ES-I3 (cell line): ENCODE measurements around the gene RNU11.
"Not testable (repeated sequence)": the region's sequence is repeated elsewhere in the genome, so short reads cannot be mapped to it uniquely, and the experiment has no call there.

ENCODE experiments used
- H3K36me3 ChIP-seq: 2 replicates; pipeline ENCODE4 v1.6.1; 2013; ENCODE audit warnings: mild to moderate bottlenecking, low read length, control low read depth, moderate library complexity; ENCODE audit not compliant: insufficient read depth
- H3K4me1 ChIP-seq: 2 replicates; pipeline ENCODE4 v1.6.1; 2013; ENCODE audit warnings: mild to moderate bottlenecking, control low read depth, low read length; ENCODE audit not compliant: insufficient read depth
- H3K9ac ChIP-seq: 2 replicates; pipeline ENCODE4 v1.6.1; 2013; ENCODE audit warnings: low read depth, mild to moderate bottlenecking, low read length, moderate library complexity
- H3K9me3 ChIP-seq: 2 replicates; pipeline ENCODE4 v1.6.1; 2013; ENCODE audit warnings: mild to moderate bottlenecking, low read length, moderate library complexity; ENCODE audit not compliant: control insufficient read depth, insufficient read depth

Gene RNU11

DNA sequence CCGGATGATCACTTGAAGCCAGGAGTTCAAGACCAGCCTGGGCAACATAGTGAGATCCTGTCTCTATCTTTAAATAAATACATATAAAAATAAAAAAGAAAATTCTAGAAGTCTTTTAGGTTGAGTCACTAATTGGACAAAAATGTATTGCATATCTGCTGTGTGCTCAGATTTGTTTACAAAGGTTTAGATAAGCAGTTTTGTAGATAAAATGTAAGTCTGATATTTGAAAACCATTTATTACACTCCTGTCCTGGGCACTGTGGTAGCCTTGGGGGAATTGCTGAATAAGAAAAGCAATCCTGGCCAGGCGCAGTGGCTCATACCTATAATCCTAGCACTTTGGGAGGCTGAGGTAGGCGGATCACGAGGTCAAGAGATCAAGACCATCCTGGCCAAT is 31.8 kb downstream of the RNU11 start:
- Histone ChIP-seq H3K4me1 (peaks cover 6% of the 10 kb centered on the region), H3K9ac (no peak overlapping the region), H3K9me3 (no peaks in the 10 kb centered on the region; the same call in 1 of the 2 replicates), H3K36me3 (no peaks in the 10 kb centered on the region)

DNA sequence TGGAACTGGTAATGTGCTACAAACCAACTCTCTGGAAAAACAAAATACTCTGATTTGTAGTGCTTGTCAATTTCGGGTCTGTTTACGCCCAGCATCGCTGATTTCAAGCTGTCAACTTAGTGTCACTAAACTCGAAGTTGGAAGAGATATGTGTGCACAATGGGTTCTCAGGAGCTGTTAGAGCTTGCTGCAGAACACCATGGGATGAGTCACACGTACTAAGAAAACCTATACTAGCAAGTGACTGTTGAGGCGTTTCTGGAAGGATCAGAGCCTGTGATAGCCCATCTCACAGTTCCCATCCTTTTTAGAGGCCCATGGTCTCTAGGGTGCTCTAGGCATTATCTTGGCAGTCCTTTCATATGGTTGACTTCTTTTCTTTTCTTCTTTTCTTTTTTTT is 34.4 kb downstream of the RNU11 start:
- no peak overlapping the region for H3K9ac ChIP-seq
- no peaks in the 10 kb centered on the region for H3K9me3 ChIP-seq
- H3K36me3 ChIP-seq = no peaks in the 10 kb centered on the region
- H3K4me1 ChIP-seq = no peaks in the 10 kb centered on the region

DNA sequence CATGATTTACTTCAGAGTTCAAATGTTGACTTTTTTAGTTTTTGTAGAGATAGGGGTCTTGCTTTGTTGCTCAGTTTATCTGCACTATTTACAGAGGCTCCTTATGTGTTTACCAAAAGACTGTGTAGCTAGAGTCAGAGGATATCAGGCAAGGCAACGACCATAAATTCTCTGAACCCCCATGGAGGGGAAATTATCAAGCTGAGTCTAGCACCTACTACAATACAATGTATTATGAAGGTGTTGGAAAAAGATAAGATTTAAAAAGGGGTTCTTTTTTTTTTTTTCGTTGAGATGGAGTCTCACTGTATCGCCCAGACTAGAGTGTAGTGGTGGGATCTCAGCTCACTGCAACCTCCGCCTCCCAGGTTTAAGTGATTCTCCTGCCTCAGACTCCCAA is 36.5 kb downstream of the RNU11 start:
- no peaks in the 10 kb centered on the region for H3K9me3 ChIP-seq
- H3K4me1 ChIP-seq = no peaks in the 10 kb centered on the region
- no peak overlapping the region for H3K9ac ChIP-seq
- H3K36me3 ChIP-seq = no peaks in the 10 kb centered on the region

DNA sequence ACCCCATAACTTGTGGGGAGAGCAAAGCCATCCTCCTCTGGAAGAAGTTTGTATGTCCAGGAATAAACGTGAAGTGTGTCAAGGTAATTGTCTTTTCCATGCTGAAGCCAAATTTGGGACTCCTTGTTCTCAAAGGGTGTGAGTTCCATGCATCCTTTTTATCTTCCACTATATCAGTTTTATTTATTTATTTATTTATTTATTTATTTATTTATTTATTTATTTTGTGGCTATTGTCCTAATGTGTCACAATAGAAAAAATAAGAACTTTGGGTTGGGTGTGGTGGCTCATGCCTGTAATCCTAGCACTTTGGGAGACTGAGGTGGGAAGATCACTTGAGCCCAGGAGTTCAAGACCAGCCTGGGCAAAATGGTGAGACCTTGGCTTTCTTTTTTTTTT is 43.2 kb downstream of the RNU11 start:
- H3K9me3 ChIP-seq, H3K36me3 ChIP-seq, H3K9ac ChIP-seq, H3K4me1 ChIP-seq: not testable (repeated sequence)
